HG03558 (cell line): Measurements from ENCODE around the gene SRP19.
"Not testable (repeated sequence)": the region's sequence is repeated elsewhere in the genome, so short reads cannot be mapped to it uniquely, and the experiment has no call there.

ENCODE experiments used
- ATAC-seq: cut with Tn5 transposase; IDR thresholded peaks from one replicate; pipeline ENCODE4 v1.9.1; 2021; ENCODE audit warnings: moderate number of reproducible peaks; ENCODE audit not compliant: unreplicated experiment; ENCODE audit errors: extremely low read depth

The SRP19 gene

GRCh38 chr5:112867411-112867810 lies 6.3 kb downstream of the SRP19 start:
- ATAC-seq: no peak

GRCh38 chr5:112869948-112870347 lies 8.9 kb downstream of the SRP19 start:
- no peak for ATAC-seq

- no peak for ATAC-seq
Measured at GRCh38 chr5:112870966-112871365, 9.9 kb downstream of the SRP19 start.

- ATAC-seq: no peak
Measured at GRCh38 chr5:112876362-112876761, 15.3 kb downstream of the SRP19 start.

- no peak for ATAC-seq
Measured at GRCh38 chr5:112878101-112878500, 17.0 kb downstream of the SRP19 start.

GRCh38 chr5:112878760-112879159 lies 17.7 kb downstream of the SRP19 start:
- ATAC-seq: peak; percentile 45

- no peak for ATAC-seq
Measured at GRCh38 chr5:112880219-112880964, 19.3 kb downstream of the SRP19 start.

- no peak for ATAC-seq
Measured at GRCh38 chr5:112883192-112883591, 22.1 kb downstream of the SRP19 start.

- ATAC-seq: no peak
Measured at GRCh38 chr5:112885001-112885400, 23.9 kb downstream of the SRP19 start.

- no peak for ATAC-seq
Measured at GRCh38 chr5:112886975-112887374, 25.9 kb downstream of the SRP19 start.

GRCh38 chr5:112892066-112892465 lies 31.0 kb downstream of the SRP19 start:
- ATAC-seq: not testable (repeated sequence)

- ATAC-seq: no peak
Measured at GRCh38 chr5:112892776-112893175, 31.7 kb downstream of the SRP19 start.

GRCh38 chr5:112895682-112896081 lies 34.6 kb downstream of the SRP19 start:
- ATAC-seq: no peak

GRCh38 chr5:112902561-112902960 lies 41.5 kb downstream of the SRP19 start:
- no peak for ATAC-seq

GRCh38 chr5:112904996-112905395 lies 43.9 kb downstream of the SRP19 start:
- ATAC-seq: not testable (repeated sequence)

- ATAC-seq: no peak
Measured at GRCh38 chr5:112906637-112907036, 45.5 kb downstream of the SRP19 start.

GRCh38 chr5:112907166-112907631 lies 46.1 kb downstream of the SRP19 start:
- no peak for ATAC-seq

GRCh38 chr5:112908854-112909253 lies 47.8 kb downstream of the SRP19 start:
- ATAC-seq: no peak

GRCh38 chr5:112910529-112910928 lies 49.4 kb downstream of the SRP19 start:
- no peak for ATAC-seq

- no peak for ATAC-seq
Measured at GRCh38 chr5:112914584-112914983, 53.5 kb downstream of the SRP19 start.

GRCh38 chr5:112915831-112916230 lies 54.7 kb downstream of the SRP19 start:
- no peak for ATAC-seq

GRCh38 chr5:112917453-112917995 lies 56.4 kb downstream of the SRP19 start:
- ATAC-seq: no peak
